HG03103 (cell line): ENCODE measurements around the gene S100A10.

Experiments used
- ATAC-seq: cut with Tn5 transposase; IDR thresholded peaks from one replicate; pipeline ENCODE4 v1.9.1; 2021; ENCODE audit warnings: low read depth; ENCODE audit not compliant: unreplicated experiment

Gene S100A10

DNA sequence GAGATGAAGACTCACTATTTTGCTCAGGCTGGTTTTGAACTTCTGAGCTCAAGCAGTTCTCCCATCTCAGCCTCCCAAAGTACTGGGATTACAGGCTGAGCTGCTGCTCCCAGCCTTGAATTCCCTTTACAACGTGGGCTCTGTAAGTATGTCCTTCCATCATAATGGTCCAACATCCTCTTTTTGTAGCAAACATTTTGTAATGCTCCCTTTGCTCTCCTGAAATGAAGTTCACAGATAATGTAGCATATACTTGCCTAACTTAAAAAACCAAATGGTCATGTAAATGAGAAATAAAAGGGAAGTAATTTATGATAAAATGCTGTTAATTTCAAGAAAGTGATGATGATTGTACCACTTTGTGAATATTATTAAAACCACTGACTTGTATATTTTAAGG, 53.9 kb downstream of the S100A10 start:
- ATAC-seq: no peak

DNA sequence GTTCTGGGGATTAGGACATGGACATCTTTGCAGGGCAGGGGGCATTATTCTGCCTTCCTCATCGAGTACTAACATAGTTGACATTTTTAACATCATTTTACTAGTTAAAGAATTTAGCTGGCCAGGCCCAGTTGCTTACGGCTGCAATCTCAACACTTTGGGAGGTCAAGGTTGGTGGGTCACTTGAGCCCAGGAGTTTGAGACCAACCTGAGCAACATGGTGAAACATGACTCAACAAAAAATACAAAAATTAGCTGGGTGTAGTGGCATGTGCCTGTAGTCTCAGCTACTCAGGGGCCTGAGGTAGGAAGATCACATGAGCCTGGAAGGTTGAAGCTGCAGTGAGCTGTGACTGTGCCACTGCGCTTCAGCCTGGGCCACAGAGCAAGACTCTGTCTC, 54.5 kb downstream of the S100A10 start:
- no peak for ATAC-seq

DNA sequence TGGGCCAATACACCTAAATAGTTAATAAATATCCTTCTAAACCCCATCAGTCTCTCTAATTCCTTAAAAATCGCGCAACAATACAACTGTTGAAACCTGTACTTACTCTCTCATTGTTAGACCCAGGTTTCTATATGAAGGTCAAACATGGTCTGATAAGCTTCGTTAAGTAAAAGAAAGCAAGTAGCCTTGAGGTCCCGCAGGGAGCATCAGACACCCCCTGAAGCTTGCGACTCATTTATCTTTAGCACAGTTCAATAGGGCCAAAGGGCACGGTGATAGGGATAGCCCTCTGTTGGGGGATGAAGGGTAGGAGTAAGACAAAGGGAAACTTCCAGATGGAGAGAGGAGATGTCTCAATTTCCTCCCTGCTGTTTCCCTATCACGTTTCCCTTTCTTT, 57.0 kb downstream of the S100A10 start:
- ATAC-seq: no peak

DNA sequence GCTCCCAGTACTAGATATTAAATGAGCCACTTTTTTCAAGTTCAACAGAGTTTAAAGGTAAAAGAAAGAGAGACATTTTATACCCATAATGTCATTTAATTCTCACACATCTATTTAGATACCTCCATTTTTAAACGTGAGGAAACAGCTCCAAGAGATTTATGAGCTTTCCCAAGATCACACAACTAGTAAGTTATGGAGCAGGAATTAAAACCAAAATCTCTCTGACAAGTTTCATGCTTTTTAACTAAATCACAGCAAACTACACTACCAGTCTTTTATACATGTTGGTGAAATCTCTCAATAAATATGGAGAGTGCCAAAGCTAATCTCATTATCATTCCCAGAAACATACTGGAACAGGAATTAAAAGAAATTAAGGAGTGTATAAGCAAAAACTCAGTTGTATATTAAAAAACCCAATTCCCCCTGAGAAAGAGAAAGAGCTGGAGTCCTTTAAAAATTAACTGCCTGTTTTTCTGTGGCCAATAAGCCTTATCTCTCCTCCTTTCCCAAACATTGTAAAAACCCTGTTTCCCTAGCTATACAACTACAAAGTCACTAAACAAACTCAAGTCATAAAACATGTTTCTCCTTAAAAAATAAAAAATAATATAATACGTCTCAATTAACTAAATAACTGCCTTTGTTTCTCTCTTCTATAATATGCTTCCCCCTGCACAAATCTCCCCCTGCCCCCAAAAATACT, 57.6 kb downstream of the S100A10 start:
- ATAC-seq: no peak

DNA sequence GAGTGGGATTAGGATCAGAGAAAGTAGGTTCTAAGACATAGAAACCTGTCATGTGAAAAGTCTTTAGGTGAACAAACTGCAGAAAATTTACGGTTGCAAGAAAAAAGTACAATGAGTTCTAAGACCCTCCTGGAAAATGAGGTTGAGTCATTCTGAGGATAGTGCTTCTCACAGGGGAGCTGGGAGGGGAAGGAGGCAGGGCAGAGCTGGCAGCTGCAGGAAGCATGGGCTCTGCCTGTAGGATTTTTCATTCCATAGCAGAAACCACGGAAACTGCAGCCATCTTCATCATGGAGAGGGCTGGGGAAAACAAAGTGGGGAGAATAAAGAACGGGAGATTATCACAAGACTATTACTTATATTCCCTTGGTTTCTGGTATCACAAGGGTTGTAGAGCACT, 58.5 kb downstream of the S100A10 start:
- ATAC-seq: no peak

DNA sequence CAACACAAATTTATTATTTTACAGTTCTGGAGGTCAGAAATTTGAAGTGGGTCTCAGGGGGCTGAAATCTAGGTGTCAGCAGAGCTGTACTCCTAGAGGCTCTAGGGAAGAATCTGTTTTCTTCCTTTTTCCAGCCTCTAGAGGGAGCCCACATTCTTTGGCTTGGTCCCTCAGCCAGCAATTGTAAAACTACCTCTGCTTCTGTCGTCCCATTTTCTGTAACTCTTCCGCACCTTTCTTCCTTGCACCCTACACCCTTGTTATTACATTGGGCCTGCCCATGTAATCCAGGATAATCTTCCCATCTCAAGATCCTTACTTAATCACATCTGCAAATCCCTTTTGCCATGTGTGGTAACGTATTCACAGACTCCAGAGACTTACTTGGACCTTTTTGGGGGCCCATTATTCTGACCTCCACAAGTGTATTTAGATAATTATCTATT, 59.6 kb downstream of the S100A10 start:
- no peak for ATAC-seq
